Karpas-422 (cell line): ENCODE measurements around the gene UQCRC1. TPM values are rescaled to one million over a fixed set of nuclear protein-coding genes. Genes with fewer than 3 reads are reported as not detected.
"Not testable (repeated sequence)": the region's sequence is repeated elsewhere in the genome, so short reads cannot be mapped to it uniquely, and the experiment has no call there.

Experiments used
- DNase-seq: peaks from one replicate; pipeline ENCODE4 v3.0.0-alpha.2; 2015
- H2AFZ ChIP-seq: fragments of 200-600 bp; sonication (generic); 2 replicates; pipeline ENCODE4 v1.6.1; 2014; ENCODE audit warnings: antibody characterized with exemption, low read length, mixed read lengths
- H3K27ac ChIP-seq: fragments of 200-600 bp; sonication (generic); 2 replicates; pipeline ENCODE4 v1.5.1; 2014; ENCODE audit warnings: mild to moderate bottlenecking, low read length, moderate library complexity
- H3K27me3 ChIP-seq: fragments of 200-600 bp; sonication (generic); 2 replicates; pipeline ENCODE4 v1.6.1; 2014; ENCODE audit warnings: low read length, mixed read lengths
- H3K36me3 ChIP-seq: fragments of 200-600 bp; sonication (generic); 2 replicates; pipeline ENCODE4 v1.6.1; 2014; ENCODE audit warnings: low read length, mixed read lengths; ENCODE audit not compliant: insufficient read depth
- H3K4me1 ChIP-seq: fragments of 200-600 bp; sonication (generic); 2 replicates; pipeline ENCODE4 v1.6.1; 2014; ENCODE audit warnings: mild to moderate bottlenecking, low read length, mixed read lengths
- H3K4me2 ChIP-seq: fragments of 200-600 bp; sonication (generic); 2 replicates; pipeline ENCODE4 v1.6.1; 2014; ENCODE audit warnings: low read length, low read depth, mild to moderate bottlenecking; ENCODE audit not compliant: poor library complexity, severe bottlenecking
- H3K4me3 ChIP-seq: fragments of 200-600 bp; sonication (generic); 2 replicates; pipeline ENCODE4 v1.5.1; 2014; ENCODE audit warnings: mild to moderate bottlenecking, antibody characterized with exemption, low read length, mixed read lengths
- H3K79me2 ChIP-seq: fragments of 200-600 bp; sonication (generic); 2 replicates; pipeline ENCODE4 v1.6.1; 2014; ENCODE audit warnings: mild to moderate bottlenecking, low read length, mixed read lengths
- H3K9ac ChIP-seq: fragments of 200-600 bp; sonication (generic); 2 replicates; pipeline ENCODE4 v1.6.0; 2014; ENCODE audit warnings: low read length
- H3K9me2 ChIP-seq: fragments of 200-600 bp; sonication (generic), shearing (Covaris generic); replicated peaks from 2 replicates; pipeline ENCODE4 v1.6.0; 2014; ENCODE audit warnings: mild to moderate bottlenecking, low read length, moderate library complexity; ENCODE audit not compliant: insufficient read depth
- H3K9me3 ChIP-seq: fragments of 300-700, 200-600 bp; sonication (generic); 2 replicates; pipeline ENCODE4 v1.6.1; 2014; ENCODE audit warnings: low read length, mixed read lengths
- H4K20me1 ChIP-seq: fragments of 200-600 bp; sonication (generic); 2 replicates; pipeline ENCODE4 v1.6.1; 2014; ENCODE audit warnings: mild to moderate bottlenecking, antibody characterized with exemption, low read length, low read depth; ENCODE audit not compliant: insufficient read depth
- small RNA-seq: library from RNA; depleted of rRNA; stranded (forward); fragments of <200 nt; gene quantifications from one replicate; pipeline ENCODE3, GENCODE V24; 2014
- total RNA-seq: library from RNA; depleted of rRNA; stranded (reverse); fragments of >200 nt; shearing (Covaris generic); gene quantifications from 2 replicates; pipeline ENCODE4 v1.2.3, GENCODE V29; 2014; ENCODE audit warnings: low replicate concordance; rRNA removed

UQCRC1 gene
- total RNA-seq, 1 experiment from 2014 or later, result 80.3 TPM

GRCh38 chr3:48551651-48552050 is 57.8 kb downstream of the UQCRC1 start:
- DNase-seq, H3K9me2 ChIP-seq, H3K27me3 ChIP-seq, H3K9me3 ChIP-seq, H2AFZ ChIP-seq, H3K4me2 ChIP-seq, H3K4me3 ChIP-seq, H4K20me1 ChIP-seq, H3K27ac ChIP-seq, H3K9ac ChIP-seq: not testable (repeated sequence)
- H3K36me3 ChIP-seq, result peaks cover 22% of the 10 kb centered on the region
- peaks cover 23% of the 10 kb centered on the region for H3K4me1 ChIP-seq
- peaks cover 24% of the 10 kb centered on the region for H3K79me2 ChIP-seq

Small RNAs within 50 kb of the gene (small RNA-seq; reads per million reads assigned to genes)
- gene MIR6823, result not detected

Other genes starting within 250 kb of the UQCRC1 start
- not detected in 2 replicates for gene FBXW12, start 237.4 kb downstream of the UQCRC1 start, total RNA-seq
- 34.0 and 48.3 TPM in 2 replicates for gene PLXNB1, start 179.6 kb downstream of the UQCRC1 start, total RNA-seq
- gene CCDC51, start 169.5 kb downstream of the UQCRC1 start, total RNA-seq, result 22.0 and 28.3 TPM in 2 replicates
- gene TMA7, start 169.4 kb downstream of the UQCRC1 start, total RNA-seq, result 300 and 483 TPM in 2 replicates
- gene ATRIP, start 162.9 kb downstream of the UQCRC1 start, total RNA-seq, result 7.3 and 10.9 TPM in 2 replicates
- 141 and 149 TPM in 2 replicates for gene SHISA5, start 105.5 kb downstream of the UQCRC1 start, total RNA-seq
- gene PFKFB4, start 52.8 kb downstream of the UQCRC1 start, total RNA-seq, result 55.2 and 89.6 TPM in 2 replicates
- gene UCN2, start 45.9 kb downstream of the UQCRC1 start, total RNA-seq, result not detected in 2 replicates
- 0.78 and 13.0 TPM in 2 replicates for gene COL7A1, start 14.3 kb downstream of the UQCRC1 start, total RNA-seq
- gene TMEM89, start 12.1 kb upstream of the UQCRC1 start, total RNA-seq, result not detected in 2 replicates
- 52.7 and 69.1 TPM in 2 replicates for gene SLC26A6, start 25.8 kb upstream of the UQCRC1 start, total RNA-seq
- 3.8 and 7.0 TPM in 2 replicates for gene CELSR3, start 53.2 kb upstream of the UQCRC1 start, total RNA-seq
- gene NCKIPSD, start 76.3 kb upstream of the UQCRC1 start, total RNA-seq, result 25.5 and 36.1 TPM in 2 replicates
- 93.6 and 104 TPM in 2 replicates for gene IP6K2, start 107.6 kb upstream of the UQCRC1 start, total RNA-seq
- 37.9 and 51.5 TPM in 2 replicates for gene PRKAR2A, start 238.2 kb upstream of the UQCRC1 start, total RNA-seq